ENCODE results near the gene MGAT4D.

The MGAT4D gene

GRCh38 chr4:140400111-140400510, 98.0 kb downstream of the MGAT4D start:
- no peak overlapping the region for H3K27ac ChIP-seq
- H3K4me3 ChIP-seq, result no peak overlapping the region
- TF ChIP-seq CTCF (IDR thresholded peaks at IDR 0.05), result no peak
- no peak for DNase-seq (ENCODE audit: low spot score)

GRCh38 chr4:140395668-140396067, 102.4 kb downstream of the MGAT4D start:
- DNase-seq (ENCODE audit: low spot score), result no peak
- Histone ChIP-seq H3K4me3 (no peak overlapping the region), H3K27ac (no peak overlapping the region)
- TF ChIP-seq CTCF (IDR thresholded peaks at IDR 0.05), result no peak
